Suprapubic skin (tissue), 4 donors: ENCODE results near the gene DNAH8. TPM values are rescaled to one million over a fixed set of nuclear protein-coding genes. Genes with fewer than 3 reads are reported as not detected.

Experiments
- DNase-seq, 2 donors: peaks; one replicate each; pipeline ENCODE4 v3.0.0-alpha.2; 2019; ENCODE audit warnings: low spot score in 2 of 2
- H3K27ac ChIP-seq: fragments of 200-600 bp; sonication (generic); one replicate; pipeline ENCODE4 v1.5.1; 2019
- H3K27me3 ChIP-seq: fragments of 200-600 bp; sonication (generic); one replicate; pipeline ENCODE4 v1.5.1; 2019
- H3K36me3 ChIP-seq: fragments of 200-600 bp; sonication (generic); one replicate; pipeline ENCODE4 v1.5.1; 2019
- H3K4me1 ChIP-seq: fragments of 200-600 bp; sonication (generic); one replicate; pipeline ENCODE4 v1.5.1; 2019
- H3K4me3 ChIP-seq: fragments of 200-600 bp; sonication (generic); one replicate; pipeline ENCODE4 v1.5.1; 2019; ENCODE audit warnings: mild to moderate bottlenecking
- H3K9me3 ChIP-seq: fragments of 200-600 bp; sonication (generic); one replicate; pipeline ENCODE4 v1.5.1; 2019
- EP300 ChIP-seq: sonication (generic); formaldehyde crosslinking; IDR thresholded peaks from one replicate; pipeline ENCODE4 v1.6.1; 2017; ENCODE audit warnings: antibody characterized with exemption
- POLR2A ChIP-seq, 2 donors: fragments of 450-650 bp; IDR thresholded peaks; one replicate each; pipeline ENCODE4 v1.6.1; 2017; ENCODE audit warnings: antibody characterized with exemption in 2 of 2, mild to moderate bottlenecking in 2 of 2, moderate library complexity in 2 of 2
- POLR2AphosphoS5 ChIP-seq, 3 donors: sonication (generic); formaldehyde crosslinking; IDR thresholded peaks; one replicate each; pipeline ENCODE4 v1.6.1; 2017; ENCODE audit warnings: antibody characterized with exemption in 3 of 3
- WGBS: methylation state at CpG from one replicate; pipeline ENCODE4 v1.1.5; 2018; 5-methylcytosine and 5-hydroxymethylcytosine counted together
- total RNA-seq, 4 donors: library from RNA; depleted of rRNA; stranded (reverse); fragments of >200 nt; gene quantifications; one replicate each; pipeline ENCODE4 v1.1.0, GENCODE V29; 2016
- TF ChIP-seq, protein P1 (sequence below), 2 donors: fragments of 200-600 bp in 1 of 2; fragments of 450-650 bp in 1 of 2; sonication (generic) in 1 of 2; IDR thresholded peaks; one replicate each; pipeline ENCODE4 v1.5.1; 2016 to 2019; ENCODE audit warnings: antibody characterized with exemption in 2 of 2, mild to moderate bottlenecking in 1 of 2, moderate library complexity in 1 of 2

DNAH8 gene
- total RNA-seq, 4 donors from 2014 or later = 0.04 to 0.23 (median 0.08) TPM; not detected in 1

DNA sequence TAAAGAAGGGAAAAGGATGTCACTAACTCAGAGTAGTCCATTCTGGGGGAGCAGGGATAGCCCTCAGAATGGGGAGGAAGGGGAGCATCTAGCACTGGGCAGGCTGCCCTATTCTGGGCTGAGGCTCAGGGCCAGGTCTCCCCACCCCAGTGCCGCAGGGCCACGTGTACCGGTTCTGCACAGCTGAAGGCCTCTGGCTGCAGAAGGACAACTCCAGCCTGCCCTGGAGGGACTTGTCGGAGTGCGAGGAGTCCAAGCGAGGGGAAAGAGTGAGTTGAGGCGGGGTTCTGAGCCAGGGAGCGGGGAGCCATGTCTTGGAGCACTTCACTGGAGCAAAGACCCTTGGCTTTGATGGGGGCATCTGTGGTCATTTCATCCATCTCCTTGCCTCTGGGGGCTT lies 350.4 kb downstream of the DNAH8 start:
- no peak for DNase-seq
- Histone ChIP-seq H3K36me3 (no peaks in the 10 kb centered on the region), H3K9me3 (no peaks in the 10 kb centered on the region), H3K27ac (no peak overlapping the region), H3K4me3 (no peak overlapping the region), H3K4me1 (no peaks in the 10 kb centered on the region), H3K27me3 (peaks cover 25% of the 10 kb centered on the region)
- 72% methylated on average over 8 of the region's 8 CpGs for WGBS
- TF ChIP-seq POLR2A (IDR thresholded peaks at IDR 0.05) (no peak), POLR2AphosphoS5 (IDR thresholded peaks at IDR 0.05) (no peak), EP300 (no peak)
- TF ChIP-seq, protein P1, sequence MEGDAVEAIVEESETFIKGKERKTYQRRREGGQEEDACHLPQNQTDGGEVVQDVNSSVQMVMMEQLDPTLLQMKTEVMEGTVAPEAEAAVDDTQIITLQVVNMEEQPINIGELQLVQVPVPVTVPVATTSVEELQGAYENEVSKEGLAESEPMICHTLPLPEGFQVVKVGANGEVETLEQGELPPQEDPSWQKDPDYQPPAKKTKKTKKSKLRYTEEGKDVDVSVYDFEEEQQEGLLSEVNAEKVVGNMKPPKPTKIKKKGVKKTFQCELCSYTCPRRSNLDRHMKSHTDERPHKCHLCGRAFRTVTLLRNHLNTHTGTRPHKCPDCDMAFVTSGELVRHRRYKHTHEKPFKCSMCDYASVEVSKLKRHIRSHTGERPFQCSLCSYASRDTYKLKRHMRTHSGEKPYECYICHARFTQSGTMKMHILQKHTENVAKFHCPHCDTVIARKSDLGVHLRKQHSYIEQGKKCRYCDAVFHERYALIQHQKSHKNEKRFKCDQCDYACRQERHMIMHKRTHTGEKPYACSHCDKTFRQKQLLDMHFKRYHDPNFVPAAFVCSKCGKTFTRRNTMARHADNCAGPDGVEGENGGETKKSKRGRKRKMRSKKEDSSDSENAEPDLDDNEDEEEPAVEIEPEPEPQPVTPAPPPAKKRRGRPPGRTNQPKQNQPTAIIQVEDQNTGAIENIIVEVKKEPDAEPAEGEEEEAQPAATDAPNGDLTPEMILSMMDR (IDR thresholded peaks at IDR 0.05) = no peak

DNA sequence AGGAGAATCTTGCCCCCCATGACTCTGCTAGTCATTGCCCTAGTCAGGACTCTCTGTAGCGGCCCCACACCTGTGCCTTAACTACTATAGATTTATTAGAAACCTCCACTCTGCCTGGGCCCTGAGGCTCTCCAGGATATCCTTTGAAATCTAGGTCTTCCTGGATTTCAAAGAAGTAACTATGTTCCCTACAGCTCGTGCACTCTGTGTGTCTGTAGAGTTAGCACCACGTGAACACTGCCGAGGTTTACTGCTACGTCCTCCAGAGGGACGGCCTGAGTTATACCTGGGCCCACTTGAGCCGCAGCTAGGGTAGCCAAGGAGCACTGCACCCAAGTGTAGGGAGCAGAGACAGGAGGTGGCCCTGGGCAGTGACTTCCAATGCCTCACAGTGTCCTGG lies 353.3 kb downstream of the DNAH8 start:
- Histone ChIP-seq H3K27me3 (peaks cover 22% of the 10 kb centered on the region), H3K27ac (no peak overlapping the region), H3K4me3 (no peak overlapping the region), H3K36me3 (no peaks in the 10 kb centered on the region), H3K9me3 (no peaks in the 10 kb centered on the region), H3K4me1 (no peaks in the 10 kb centered on the region)
- WGBS = 74% methylated on average over 7 of the region's 7 CpGs
- DNase-seq = peak in 1 of 2 donors; percentile 19
- TF ChIP-seq POLR2AphosphoS5 (IDR thresholded peaks at IDR 0.05) (no peak), POLR2A (IDR thresholded peaks at IDR 0.05) (no peak), EP300 (no peak)
- TF ChIP-seq, protein P1 (IDR thresholded peaks at IDR 0.05) = no peak

DNA sequence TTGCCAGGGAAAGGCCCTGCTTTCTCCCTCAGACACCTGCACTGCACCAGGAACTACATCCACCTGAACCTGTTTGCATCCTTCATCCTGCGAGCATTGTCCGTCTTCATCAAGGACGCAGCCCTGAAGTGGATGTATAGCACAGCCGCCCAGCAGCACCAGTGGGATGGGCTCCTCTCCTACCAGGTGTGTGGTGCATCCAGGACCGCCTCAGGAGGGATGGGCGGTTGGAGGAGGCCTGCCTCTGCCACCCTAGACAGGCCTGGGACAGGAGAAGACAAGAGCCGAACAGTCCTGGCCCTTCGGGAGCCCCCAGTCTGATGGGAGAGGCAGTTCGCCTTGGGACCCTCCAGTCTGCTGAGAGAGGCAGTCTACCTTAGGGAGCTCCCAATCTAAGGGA lies 357.7 kb downstream of the DNAH8 start:
- H3K36me3 ChIP-seq = no peaks in the 10 kb centered on the region
- 80% methylated on average over 1 of the region's 9 CpGs for WGBS
- no peaks in the 10 kb centered on the region for H3K9me3 ChIP-seq
- H3K4me1 ChIP-seq = no peaks in the 10 kb centered on the region
- H3K27me3 ChIP-seq = peaks cover 7% of the 10 kb centered on the region
- H3K4me3 ChIP-seq = no peak overlapping the region
- no peak overlapping the region for H3K27ac ChIP-seq
- TF ChIP-seq POLR2AphosphoS5 (IDR thresholded peaks at IDR 0.05) (no peak), POLR2A (IDR thresholded peaks at IDR 0.05) (no peak), EP300 (no peak)
- TF ChIP-seq, protein P1 (IDR thresholded peaks at IDR 0.05) = no peak
- DNase-seq = peak in 1 of 2 donors; percentile 40

DNA sequence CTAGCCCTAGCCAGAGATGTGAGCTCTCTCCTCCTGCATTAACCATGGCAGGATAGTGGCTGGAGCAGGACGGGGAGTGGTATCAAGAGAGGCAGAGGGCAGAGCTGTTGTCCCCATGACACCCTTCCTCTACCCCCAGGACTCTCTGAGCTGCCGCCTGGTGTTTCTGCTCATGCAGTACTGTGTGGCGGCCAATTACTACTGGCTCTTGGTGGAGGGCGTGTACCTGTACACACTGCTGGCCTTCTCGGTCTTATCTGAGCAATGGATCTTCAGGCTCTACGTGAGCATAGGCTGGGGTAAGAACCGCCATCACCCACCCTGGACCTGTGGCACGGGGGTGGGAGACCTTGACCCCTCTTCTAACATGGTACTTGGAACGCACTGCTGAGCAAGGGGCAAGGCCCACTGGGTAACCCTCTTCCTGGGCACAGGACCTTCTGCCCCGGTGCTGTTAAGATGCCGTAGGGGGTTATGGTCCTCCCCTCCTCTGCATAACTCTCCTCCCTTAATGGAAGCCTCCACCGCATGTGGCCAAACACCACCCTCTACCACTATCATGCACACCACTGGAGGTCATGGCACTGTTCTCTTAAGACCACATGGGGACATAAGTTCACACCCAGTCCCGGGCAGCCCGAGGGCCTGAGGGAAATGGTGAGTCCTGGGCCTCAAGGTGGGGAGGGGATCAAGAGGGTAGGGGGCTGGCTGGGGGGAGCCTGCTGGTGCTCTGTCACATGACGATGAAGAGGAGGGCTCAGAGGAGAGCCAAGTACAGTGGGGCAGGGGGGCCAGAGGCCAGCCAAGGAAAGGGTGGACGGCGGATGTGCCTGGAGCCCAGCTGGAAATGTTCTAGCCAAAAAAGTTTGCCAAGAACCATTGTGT lies 358.6 kb downstream of the DNAH8 start:
- Histone ChIP-seq H3K27ac (no peak overlapping the region), H3K9me3 (no peaks in the 10 kb centered on the region), H3K4me3 (no peak overlapping the region), H3K36me3 (no peaks in the 10 kb centered on the region), H3K4me1 (no peaks in the 10 kb centered on the region), H3K27me3 (peaks cover 1% of the 10 kb centered on the region)
- WGBS = 78% methylated on average over 12 of the region's 17 CpGs
- TF ChIP-seq POLR2AphosphoS5 (IDR thresholded peaks at IDR 0.05) (no peak), EP300 (no peak), POLR2A (IDR thresholded peaks at IDR 0.05) (no peak)
- TF ChIP-seq, protein P1 (IDR thresholded peaks at IDR 0.05) = no peak
- peak in 1 of 2 donors; percentile 66 for DNase-seq

DNA sequence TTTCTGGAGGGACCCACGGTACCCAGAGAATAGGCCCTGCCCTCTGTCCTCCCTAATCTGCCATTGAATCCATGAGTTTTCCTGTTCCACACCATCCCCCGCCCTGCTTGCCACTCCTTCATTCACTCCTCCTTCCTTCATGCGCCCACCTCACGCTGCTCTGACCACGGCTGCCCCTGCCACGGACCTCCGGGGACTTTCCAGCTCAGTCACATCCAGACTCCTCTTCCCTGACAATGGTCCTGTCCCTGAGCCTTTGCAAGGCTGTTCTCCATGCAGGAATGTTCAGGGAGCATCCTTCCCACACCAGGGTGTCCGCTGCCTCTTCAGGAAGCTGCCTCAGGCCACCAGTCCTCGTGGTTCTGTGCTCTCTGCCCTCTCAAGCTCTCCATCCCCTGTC lies 359.4 kb downstream of the DNAH8 start:
- TF ChIP-seq, protein P1 (IDR thresholded peaks at IDR 0.05) = no peak
- no peak for TF ChIP-seq POLR2A (IDR thresholded peaks at IDR 0.05)
- no peak for TF ChIP-seq POLR2AphosphoS5 (IDR thresholded peaks at IDR 0.05)
- no peak for TF ChIP-seq EP300
- WGBS = 73% methylated on average over 9 of the region's 9 CpGs

More for the DNA sequence above, 359.4 kb downstream of the DNAH8 start:
- Histone ChIP-seq H3K4me3 (no peak overlapping the region), H3K27me3 (no peaks in the 10 kb centered on the region), H3K4me1 (no peaks in the 10 kb centered on the region), H3K36me3 (no peaks in the 10 kb centered on the region), H3K27ac (no peak overlapping the region), H3K9me3 (no peaks in the 10 kb centered on the region)
- DNase-seq = peak in 1 of 2 donors; percentile 54
